Left renal pelvis (tissue), 4 donors: ENCODE data around the gene EIF4E1B. TPM values are rescaled to one million over a fixed set of nuclear protein-coding genes. Genes with fewer than 3 reads are reported as not detected.

Experiments
- DNase-seq, 4 donors: peaks; one replicate each; pipeline ENCODE4 v3.0.0-alpha.2; 2013; ENCODE audit warnings: low read depth in 4 of 4, low spot score in 3 of 4
- polyA plus RNA-seq, 4 donors: library from polyadenylated mRNA; unstranded; fragments of 120-200 nt; gene quantifications; one replicate each; pipeline ENCODE4 v1.2.1, GENCODE V29; 2013; ENCODE audit not compliant: insufficient read length in 4 of 4

The EIF4E1B gene
- polyA plus RNA-seq, 4 donors: not detected

- no peak for DNase-seq
Measured at GRCh38 chr5:176679365-176680225, 49.1 kb downstream of the EIF4E1B start.

- no peak for DNase-seq
Measured at GRCh38 chr5:176680226-176680563, 49.7 kb downstream of the EIF4E1B start.

DNA sequence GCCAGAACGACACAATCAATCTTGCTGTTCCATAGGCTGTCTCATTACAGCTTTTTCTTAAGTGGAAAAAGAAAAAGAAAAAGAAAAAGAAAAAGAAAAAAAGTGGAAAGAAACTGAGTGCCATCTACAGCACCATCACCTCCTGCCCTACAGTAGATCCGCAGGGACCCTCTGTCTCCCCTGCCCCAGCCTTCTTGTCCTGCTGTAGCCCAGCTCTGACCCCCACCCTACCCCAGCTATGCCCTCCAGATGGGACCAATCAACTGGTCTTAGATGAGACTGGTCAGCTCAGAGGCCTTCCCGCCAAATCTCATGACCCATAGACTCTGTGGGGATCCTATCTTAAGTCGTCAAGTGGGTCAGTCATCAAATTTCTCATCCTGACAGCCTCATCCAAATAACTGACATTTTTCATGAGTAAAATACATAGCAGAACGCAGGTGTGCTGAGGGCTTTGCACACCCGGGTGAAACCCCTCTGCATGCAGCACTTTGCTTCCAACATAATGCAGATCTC, 51.6 kb downstream of the EIF4E1B start:
- no peak for DNase-seq

- no peak for DNase-seq
Measured at GRCh38 chr5:176685010-176685409, 54.5 kb downstream of the EIF4E1B start.

DNA sequence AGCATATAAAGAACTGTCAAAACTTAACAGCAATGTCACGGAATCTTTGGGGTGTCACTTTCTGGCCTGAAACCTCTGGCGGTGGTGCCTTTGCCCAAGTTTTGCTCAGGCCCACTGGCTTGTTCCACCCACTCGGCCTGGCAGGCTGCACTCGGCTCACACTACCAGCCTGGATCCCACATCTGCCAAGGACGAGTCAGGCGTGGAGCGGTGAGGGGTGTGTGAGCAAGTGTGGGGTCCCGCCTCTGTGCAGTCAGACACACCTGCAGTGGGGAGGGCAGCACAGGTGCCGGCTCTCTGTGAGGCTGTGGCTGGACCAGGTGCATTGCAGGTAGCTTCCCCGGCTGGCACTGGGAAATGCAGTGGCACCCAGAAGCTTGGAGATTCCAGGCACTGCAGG, 56.8 kb downstream of the EIF4E1B start:
- DNase-seq: no peak

GRCh38 chr5:176687881-176688280, 57.4 kb downstream of the EIF4E1B start:
- no peak for DNase-seq

DNA sequence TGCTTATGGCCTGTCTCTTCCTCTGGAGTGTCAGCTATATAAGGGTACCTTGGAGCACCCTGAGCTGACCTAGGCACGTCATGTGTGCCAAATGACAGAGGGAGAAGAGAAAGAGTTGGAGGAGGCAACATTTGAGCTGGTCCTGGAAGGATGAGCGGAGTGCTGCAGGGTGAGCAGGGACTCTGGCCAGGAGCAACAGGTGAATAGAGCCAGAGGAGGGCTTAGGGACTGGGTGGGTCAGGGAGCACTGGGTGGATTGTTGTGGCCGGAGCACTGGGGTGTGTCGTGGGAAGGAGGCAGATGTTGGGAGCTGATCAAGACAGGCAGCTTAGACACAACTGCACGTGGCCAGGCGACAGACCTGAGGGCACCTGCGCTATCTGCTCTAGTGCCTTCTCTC, 60.4 kb downstream of the EIF4E1B start:
- DNase-seq: no peak

DNA sequence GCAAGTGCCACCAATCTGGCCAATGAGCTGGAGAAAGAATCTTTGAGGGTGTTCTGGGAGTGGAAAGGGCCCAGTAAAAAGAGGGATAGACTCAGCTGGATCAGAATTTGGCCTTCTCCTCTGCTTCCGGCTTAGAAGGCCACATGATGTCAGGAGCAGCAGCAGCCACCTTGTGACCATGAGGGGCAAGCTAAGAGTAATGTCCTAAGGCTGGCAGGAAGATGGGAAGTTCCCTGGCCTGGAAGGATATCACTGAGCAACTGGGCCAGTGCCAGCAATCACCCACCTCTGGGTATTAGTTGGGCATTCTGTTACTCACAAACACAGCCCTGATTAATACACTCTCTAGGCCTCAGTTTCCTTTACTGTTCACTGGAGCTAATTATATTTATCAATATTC, 61.0 kb downstream of the EIF4E1B start:
- no peak for DNase-seq

DNA sequence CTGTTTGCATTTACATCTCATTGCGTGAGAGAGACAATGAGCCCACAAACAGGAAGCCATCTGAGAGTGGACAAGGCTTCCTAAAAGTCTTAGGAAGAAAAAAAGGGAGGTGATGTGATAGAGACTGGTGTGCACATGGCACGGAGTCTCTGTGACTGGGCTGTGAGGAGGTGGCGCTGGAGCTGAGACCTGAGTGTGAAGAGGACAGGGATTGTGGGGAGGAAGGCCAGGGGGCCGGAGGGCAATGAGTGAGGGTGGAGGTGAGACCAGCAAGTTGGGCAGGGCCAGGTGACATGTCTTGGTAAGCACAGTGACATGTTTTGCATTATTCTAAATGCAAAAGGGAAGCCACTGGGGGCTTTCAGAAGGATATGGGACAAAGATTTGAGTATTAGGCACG, 61.9 kb downstream of the EIF4E1B start:
- DNase-seq: no peak

- no peak for DNase-seq
Measured at GRCh38 chr5:176692839-176693476, 62.5 kb downstream of the EIF4E1B start.

GRCh38 chr5:176693477-176693851, 63.0 kb downstream of the EIF4E1B start:
- DNase-seq: no peak

- no peak for DNase-seq
Measured at GRCh38 chr5:176694146-176694545, 63.7 kb downstream of the EIF4E1B start.

GRCh38 chr5:176694631-176695030, 64.2 kb downstream of the EIF4E1B start:
- DNase-seq: no peak

- DNase-seq: no peak
Measured at GRCh38 chr5:176695073-176695472, 64.6 kb downstream of the EIF4E1B start.

Other genes with a start within 250 kb of the EIF4E1B start
- 10 to 100 TPM; 17.1 to 34.7 (median 24.0) TPM for gene NOP16, start 242.1 kb upstream of the EIF4E1B start, polyA plus RNA-seq
- 100 to 1,000 TPM in 2 of 4 donors, 10 to 100 TPM in 2; 70.6 to 126 (median 102) TPM for gene HIGD2A, start 241.9 kb upstream of the EIF4E1B start, polyA plus RNA-seq
- gene CLTB, start 214.1 kb upstream of the EIF4E1B start, polyA plus RNA-seq: 10 to 100 TPM; 46.2 to 58.0 (median 52.1) TPM
- 10 to 100 TPM; 46.3 to 52.9 (median 49.5) TPM for gene FAF2, start 182.3 kb upstream of the EIF4E1B start, polyA plus RNA-seq
- 10 to 100 TPM; 39.8 to 79.0 (median 43.3) TPM for gene RNF44, start 93.3 kb upstream of the EIF4E1B start, polyA plus RNA-seq
- gene CDHR2, start 81.3 kb upstream of the EIF4E1B start, polyA plus RNA-seq: 10 to 100 TPM in 3 of 4 donors, under 1 TPM in 1; 0.49 to 23.2 (median 14.2) TPM
- 1 to 10 TPM; 1.3 to 1.9 (median 1.4) TPM for gene GPRIN1, start 20.5 kb upstream of the EIF4E1B start, polyA plus RNA-seq
- gene SNCB, start 141 bp upstream of the EIF4E1B start, polyA plus RNA-seq: under 1 TPM in 1 of 4 donors, not detected in 3; 0.10 TPM
- 10 to 100 TPM; 27.1 to 32.9 (median 29.8) TPM for gene TSPAN17, start 16.8 kb downstream of the EIF4E1B start, polyA plus RNA-seq
- gene UNC5A, start 179.9 kb downstream of the EIF4E1B start, polyA plus RNA-seq: under 1 TPM; 0.10 to 0.23 (median 0.11) TPM